NCI-H1105 (cell line): ENCODE measurements around the gene CREBL2.
"Not testable (repeated sequence)": the region's sequence is repeated elsewhere in the genome, so short reads cannot be mapped to it uniquely, and the experiment has no call there.

ENCODE experiments used
- DNase-seq: peaks from one replicate; lab custom pipeline; 2025; lab: John Stamatoyannopoulos, UW

Gene CREBL2

GRCh38 chr12:12611512-12612306 is at the start of gene CREBL2:
Gene CREBL2, plus strand, starts transcription at chr12:12611876. Its CDS starts 297 bp downstream, at chr12:12612173.
- DNase-seq: peak; percentile 98

GRCh38 chr12:12562016-12562483 is 49.6 kb upstream of the CREBL2 start:
- peak; percentile 41 for DNase-seq

- peak; percentile 93 for DNase-seq
Measured at GRCh38 chr12:12562585-12563261, 49.0 kb upstream of the CREBL2 start, which contains the start of gene DUSP16. Gene DUSP16, minus strand, starts transcription at chr12:12562863. Its CDS starts 41,765 bp downstream, at chr12:12521098.

- no peak for DNase-seq
Measured at GRCh38 chr12:12563290-12563928, 48.3 kb upstream of the CREBL2 start.

GRCh38 chr12:12564911-12565310 is 46.8 kb upstream of the CREBL2 start:
- no peak for DNase-seq

- not testable (repeated sequence) for DNase-seq
Measured at GRCh38 chr12:12565971-12566370, 45.7 kb upstream of the CREBL2 start.

GRCh38 chr12:12572659-12573058 is 39.0 kb upstream of the CREBL2 start:
- no peak for DNase-seq

GRCh38 chr12:12577786-12578185 is 33.9 kb upstream of the CREBL2 start:
- DNase-seq: no peak

- DNase-seq: not testable (repeated sequence)
Measured at GRCh38 chr12:12580716-12581115, 31.0 kb upstream of the CREBL2 start.

- no peak for DNase-seq
Measured at GRCh38 chr12:12582193-12582881, 29.3 kb upstream of the CREBL2 start.

GRCh38 chr12:12582895-12583303 is 28.8 kb upstream of the CREBL2 start:
- no peak for DNase-seq

- no peak for DNase-seq
Measured at GRCh38 chr12:12583510-12584178, 28.0 kb upstream of the CREBL2 start.

GRCh38 chr12:12585115-12585863 is 26.4 kb upstream of the CREBL2 start:
- no peak for DNase-seq

- no peak for DNase-seq
Measured at GRCh38 chr12:12586879-12587675, 24.6 kb upstream of the CREBL2 start.

GRCh38 chr12:12587878-12588277 is 23.8 kb upstream of the CREBL2 start:
- no peak for DNase-seq

- not testable (repeated sequence) for DNase-seq
Measured at GRCh38 chr12:12588436-12588835, 23.2 kb upstream of the CREBL2 start.

GRCh38 chr12:12590961-12591360 is 20.7 kb upstream of the CREBL2 start:
- no peak for DNase-seq

- DNase-seq: no peak
Measured at GRCh38 chr12:12592930-12593329, 18.7 kb upstream of the CREBL2 start.

- DNase-seq: not testable (repeated sequence)
Measured at GRCh38 chr12:12595929-12596328, 15.7 kb upstream of the CREBL2 start.

- DNase-seq: not testable (repeated sequence)
Measured at GRCh38 chr12:12596598-12596997, 15.1 kb upstream of the CREBL2 start.
